ENCODE data around the gene UROD. TPM values are rescaled to one million over a fixed set of nuclear protein-coding genes. Genes with fewer than 3 reads are reported as not detected.
"Not testable (repeated sequence)": the region's sequence is repeated elsewhere in the genome, so short reads cannot be mapped to it uniquely, and the experiment has no call there.

The UROD gene
- polyA plus RNA-seq, 1 donor from 2014 or later = 96.9 TPM

DNA sequence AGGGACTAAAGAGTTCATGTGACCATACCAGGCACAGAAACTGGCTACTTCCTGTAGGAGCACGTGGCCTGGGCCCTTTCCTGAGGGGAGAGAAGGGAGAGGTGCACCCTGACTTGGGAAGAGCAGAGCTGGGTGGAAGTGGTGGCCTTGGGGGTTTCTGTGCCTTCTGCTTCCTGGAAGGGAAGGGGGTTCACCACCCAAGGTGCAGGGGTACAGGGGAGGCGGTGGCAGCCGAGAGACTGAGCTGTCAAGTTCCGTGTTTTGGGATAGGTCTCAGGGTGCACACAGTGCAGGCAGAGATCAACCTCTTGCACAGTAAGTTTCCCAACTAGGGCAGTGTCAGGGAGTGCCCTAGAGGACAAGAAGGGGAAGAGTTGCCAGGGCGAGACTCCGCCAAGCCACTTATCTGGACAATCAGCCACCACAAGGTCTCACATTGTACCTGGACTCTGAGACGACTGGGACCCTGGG, 11.0 kb upstream of the UROD start:
- Histone ChIP-seq H3K27me3 (ENCODE audit: insufficient read depth, low read depth, low read length) (no peaks in the 10 kb centered on the region), H3F3A (ENCODE audit: insufficient read depth, low read length, poor library complexity, severe bottlenecking) (no peaks in the 10 kb centered on the region), H3K9me2 (ENCODE audit: insufficient read depth, low read length) (no peaks in the 10 kb centered on the region), H3K36me3 (ENCODE audit: insufficient read depth, low read length) (peaks cover 5% of the 10 kb centered on the region), H3K4me3 (ENCODE audit: low read length) (no peak overlapping the region), H4K20me1 (ENCODE audit: insufficient read depth) (no peaks in the 10 kb centered on the region), H3K4me2 (ENCODE audit: low read length) (no peak overlapping the region), H3K9ac (ENCODE audit: low read length) (no peak overlapping the region), H3K79me2 (replicated peaks; ENCODE audit: insufficient read depth, low read length) (no peaks in the 10 kb centered on the region), H3K9me3 (ENCODE audit: low read length) (no peaks in the 10 kb centered on the region), H3K27ac (ENCODE audit: low read length) (no peak overlapping the region), H2AFZ (ENCODE audit: low read depth, low read length) (no peak overlapping the region)
- TF ChIP-seq TAF1 (IDR thresholded peaks at IDR 0.05; ENCODE audit: low read depth) (no peak), RAD21 (conservative IDR thresholded peaks at IDR 0.05) (no peak), POLR2AphosphoS5 (IDR thresholded peaks at IDR 0.05) (no peak), MXI1 (conservative IDR thresholded peaks at IDR 0.05; ENCODE audit: poor library complexity, severe bottlenecking) (no peak), EP300 (conservative IDR thresholded peaks at IDR 0.05; ENCODE audit: poor library complexity, severe bottlenecking) (no peak), SMC3 (conservative IDR thresholded peaks at IDR 0.05; ENCODE audit: poor library complexity) (no peak), EZH2 (IDR thresholded peaks at IDR 0.05; ENCODE audit: borderline replicate concordance, insufficient read depth, low read length, poor library complexity, severe bottlenecking) (no peak)
- TF ChIP-seq, protein P1, sequence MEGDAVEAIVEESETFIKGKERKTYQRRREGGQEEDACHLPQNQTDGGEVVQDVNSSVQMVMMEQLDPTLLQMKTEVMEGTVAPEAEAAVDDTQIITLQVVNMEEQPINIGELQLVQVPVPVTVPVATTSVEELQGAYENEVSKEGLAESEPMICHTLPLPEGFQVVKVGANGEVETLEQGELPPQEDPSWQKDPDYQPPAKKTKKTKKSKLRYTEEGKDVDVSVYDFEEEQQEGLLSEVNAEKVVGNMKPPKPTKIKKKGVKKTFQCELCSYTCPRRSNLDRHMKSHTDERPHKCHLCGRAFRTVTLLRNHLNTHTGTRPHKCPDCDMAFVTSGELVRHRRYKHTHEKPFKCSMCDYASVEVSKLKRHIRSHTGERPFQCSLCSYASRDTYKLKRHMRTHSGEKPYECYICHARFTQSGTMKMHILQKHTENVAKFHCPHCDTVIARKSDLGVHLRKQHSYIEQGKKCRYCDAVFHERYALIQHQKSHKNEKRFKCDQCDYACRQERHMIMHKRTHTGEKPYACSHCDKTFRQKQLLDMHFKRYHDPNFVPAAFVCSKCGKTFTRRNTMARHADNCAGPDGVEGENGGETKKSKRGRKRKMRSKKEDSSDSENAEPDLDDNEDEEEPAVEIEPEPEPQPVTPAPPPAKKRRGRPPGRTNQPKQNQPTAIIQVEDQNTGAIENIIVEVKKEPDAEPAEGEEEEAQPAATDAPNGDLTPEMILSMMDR (IDR thresholded peaks at IDR 0.05; ENCODE audit: poor library complexity, severe bottlenecking) = no peak
- TF ChIP-seq, protein P2, sequence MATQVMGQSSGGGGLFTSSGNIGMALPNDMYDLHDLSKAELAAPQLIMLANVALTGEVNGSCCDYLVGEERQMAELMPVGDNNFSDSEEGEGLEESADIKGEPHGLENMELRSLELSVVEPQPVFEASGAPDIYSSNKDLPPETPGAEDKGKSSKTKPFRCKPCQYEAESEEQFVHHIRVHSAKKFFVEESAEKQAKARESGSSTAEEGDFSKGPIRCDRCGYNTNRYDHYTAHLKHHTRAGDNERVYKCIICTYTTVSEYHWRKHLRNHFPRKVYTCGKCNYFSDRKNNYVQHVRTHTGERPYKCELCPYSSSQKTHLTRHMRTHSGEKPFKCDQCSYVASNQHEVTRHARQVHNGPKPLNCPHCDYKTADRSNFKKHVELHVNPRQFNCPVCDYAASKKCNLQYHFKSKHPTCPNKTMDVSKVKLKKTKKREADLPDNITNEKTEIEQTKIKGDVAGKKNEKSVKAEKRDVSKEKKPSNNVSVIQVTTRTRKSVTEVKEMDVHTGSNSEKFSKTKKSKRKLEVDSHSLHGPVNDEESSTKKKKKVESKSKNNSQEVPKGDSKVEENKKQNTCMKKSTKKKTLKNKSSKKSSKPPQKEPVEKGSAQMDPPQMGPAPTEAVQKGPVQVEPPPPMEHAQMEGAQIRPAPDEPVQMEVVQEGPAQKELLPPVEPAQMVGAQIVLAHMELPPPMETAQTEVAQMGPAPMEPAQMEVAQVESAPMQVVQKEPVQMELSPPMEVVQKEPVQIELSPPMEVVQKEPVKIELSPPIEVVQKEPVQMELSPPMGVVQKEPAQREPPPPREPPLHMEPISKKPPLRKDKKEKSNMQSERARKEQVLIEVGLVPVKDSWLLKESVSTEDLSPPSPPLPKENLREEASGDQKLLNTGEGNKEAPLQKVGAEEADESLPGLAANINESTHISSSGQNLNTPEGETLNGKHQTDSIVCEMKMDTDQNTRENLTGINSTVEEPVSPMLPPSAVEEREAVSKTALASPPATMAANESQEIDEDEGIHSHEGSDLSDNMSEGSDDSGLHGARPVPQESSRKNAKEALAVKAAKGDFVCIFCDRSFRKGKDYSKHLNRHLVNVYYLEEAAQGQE (IDR thresholded peaks at IDR 0.05; ENCODE audit: borderline replicate concordance) = no peak

DNA sequence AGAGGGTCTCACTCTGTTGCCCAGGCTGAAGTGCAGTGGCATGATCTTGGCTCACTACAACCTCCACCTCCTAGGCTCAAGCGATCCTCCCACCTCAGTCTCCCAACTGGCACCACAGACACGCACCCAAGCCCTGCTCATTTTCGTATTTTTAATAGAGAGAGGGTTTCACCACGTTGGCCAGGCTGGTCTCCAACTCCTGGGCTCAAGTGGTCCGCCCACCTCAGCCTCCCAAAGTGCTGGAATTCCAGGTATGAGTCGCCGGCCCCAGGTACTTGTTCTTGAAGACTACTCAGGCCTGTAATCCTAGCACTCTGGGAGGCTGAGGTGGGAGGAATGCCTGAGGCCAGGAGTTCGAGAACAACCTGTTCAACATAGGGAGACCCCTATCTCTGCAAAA, 10.5 kb upstream of the UROD start:
- not testable (repeated sequence) for H3K9me3 ChIP-seq (ENCODE audit: low read length); H3K9me2 ChIP-seq (ENCODE audit: insufficient read depth, low read length); H2AFZ ChIP-seq (ENCODE audit: low read depth, low read length); H3K27ac ChIP-seq (ENCODE audit: low read length); H3K27me3 ChIP-seq (ENCODE audit: insufficient read depth, low read depth, low read length); H3K4me3 ChIP-seq (ENCODE audit: low read length); H3K4me2 ChIP-seq (ENCODE audit: low read length); H3K79me2 ChIP-seq (replicated peaks; ENCODE audit: insufficient read depth, low read length); H3K36me3 ChIP-seq (ENCODE audit: insufficient read depth, low read length); H4K20me1 ChIP-seq (ENCODE audit: insufficient read depth); H3K9ac ChIP-seq (ENCODE audit: low read length); H3F3A ChIP-seq (ENCODE audit: insufficient read depth, low read length, poor library complexity, severe bottlenecking)

Data from neural cell (in vitro differentiated cells).